Upper lobe of right lung (tissue), 1 donor: ENCODE results near the gene ZNF609. TPM values are rescaled to one million over a fixed set of nuclear protein-coding genes. Genes with fewer than 3 reads are reported as not detected.

ENCODE experiments used
- ATAC-seq: fragments of 200-7000 bp; cut with Tn5 transposase; one replicate; pipeline ENCODE4 v1.9.1; 2020; ENCODE audit warnings: mild to moderate bottlenecking, moderate library complexity
- DNase-seq: peaks from one replicate; pipeline ENCODE4 v3.0.0-alpha.2; 2020
- H3K27ac ChIP-seq: fragments of 200-600 bp; one replicate; pipeline ENCODE4 v1.8.0; 2022
- H3K27me3 ChIP-seq: fragments of 200-600 bp; one replicate; pipeline ENCODE4 v1.8.0; 2022; ENCODE audit warnings: mild to moderate bottlenecking
- H3K36me3 ChIP-seq: fragments of 200-600 bp; one replicate; pipeline ENCODE4 v1.8.0; 2022
- H3K4me1 ChIP-seq: fragments of 200-600 bp; one replicate; pipeline ENCODE4 v1.8.0; 2022
- H3K4me3 ChIP-seq: fragments of 200-600 bp; one replicate; pipeline ENCODE4 v1.8.0; 2022; ENCODE audit warnings: mild to moderate bottlenecking
- H3K9me3 ChIP-seq: fragments of 200-600 bp; one replicate; pipeline ENCODE4 v1.8.0; 2022
- intact Hi-C: fragments of 100-400 bp; cut with DNase I; formaldehyde crosslinking; loops from one replicate; pipeline ENCODE4 v1.11.0; 2022
- total RNA-seq: library from RNA; stranded (reverse); fragmentation: NEBNext Ultra II Directional; extraction: Animal tissue kit (Norgen Biotek cat#: 25700); gene quantifications from one replicate; pipeline ENCODE4 v1.2.1, GENCODE V29; 2021
- TF ChIP-seq, protein P1 (sequence below): fragments of 200-600 bp; IDR thresholded peaks from one replicate; pipeline ENCODE4 v1.8.0; 2022; ENCODE audit warnings: antibody characterized with exemption
- donor health status: DM: no; HTN: yes; CAD: no; lungs with severe emphysema.

The ZNF609 gene
- total RNA-seq, 1 donor from 2014 or later, result 45.4 TPM

DNA sequence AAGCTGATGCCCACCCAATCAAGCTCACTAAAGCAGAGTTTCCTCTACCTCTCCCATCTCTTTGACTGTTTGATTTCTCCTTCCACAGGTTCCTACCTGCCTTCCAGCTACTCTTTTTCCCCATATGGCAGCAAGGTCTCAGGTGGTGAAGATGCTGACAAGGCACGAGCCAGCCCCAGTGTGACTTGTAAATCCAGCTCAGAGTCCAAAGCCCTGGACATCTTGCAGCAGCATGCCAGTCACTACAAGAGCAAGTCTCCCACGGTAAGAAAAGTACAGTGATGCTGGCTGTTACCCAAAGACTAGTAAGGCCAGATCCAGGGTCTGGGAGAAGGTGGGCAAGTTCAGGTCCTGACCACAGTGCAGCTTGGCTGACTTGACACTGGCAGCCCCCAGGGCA, 219.7 kb downstream of the ZNF609 start:
- intact Hi-C loops, result loop anchor here (10.0 kb wide), 1 partner anchor 135 kb away; no protein-coding TSS in a partner anchor

GRCh38 chr15:64681424-64682024, 221.1 kb downstream of the ZNF609 start:
- intact Hi-C loops, result loop anchor here (10.0 kb wide), 1 partner anchor 133 kb away; no protein-coding TSS in a partner anchor
- DNase-seq (no peak), ATAC-seq (peak; percentile 91)
- TF ChIP-seq, protein P1, sequence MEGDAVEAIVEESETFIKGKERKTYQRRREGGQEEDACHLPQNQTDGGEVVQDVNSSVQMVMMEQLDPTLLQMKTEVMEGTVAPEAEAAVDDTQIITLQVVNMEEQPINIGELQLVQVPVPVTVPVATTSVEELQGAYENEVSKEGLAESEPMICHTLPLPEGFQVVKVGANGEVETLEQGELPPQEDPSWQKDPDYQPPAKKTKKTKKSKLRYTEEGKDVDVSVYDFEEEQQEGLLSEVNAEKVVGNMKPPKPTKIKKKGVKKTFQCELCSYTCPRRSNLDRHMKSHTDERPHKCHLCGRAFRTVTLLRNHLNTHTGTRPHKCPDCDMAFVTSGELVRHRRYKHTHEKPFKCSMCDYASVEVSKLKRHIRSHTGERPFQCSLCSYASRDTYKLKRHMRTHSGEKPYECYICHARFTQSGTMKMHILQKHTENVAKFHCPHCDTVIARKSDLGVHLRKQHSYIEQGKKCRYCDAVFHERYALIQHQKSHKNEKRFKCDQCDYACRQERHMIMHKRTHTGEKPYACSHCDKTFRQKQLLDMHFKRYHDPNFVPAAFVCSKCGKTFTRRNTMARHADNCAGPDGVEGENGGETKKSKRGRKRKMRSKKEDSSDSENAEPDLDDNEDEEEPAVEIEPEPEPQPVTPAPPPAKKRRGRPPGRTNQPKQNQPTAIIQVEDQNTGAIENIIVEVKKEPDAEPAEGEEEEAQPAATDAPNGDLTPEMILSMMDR, result peak; percentile 68
- Histone ChIP-seq H3K9me3 (no peaks in the 10 kb centered on the region), H3K4me3 (no peak overlapping the region), H3K27ac (no peak overlapping the region), H3K4me1 (no peaks in the 10 kb centered on the region), H3K36me3 (peaks cover 81% of the 10 kb centered on the region), H3K27me3 (no peaks in the 10 kb centered on the region)

More for the DNA sequence above, 219.7 kb downstream of the ZNF609 start:
- ATAC-seq (no peak), DNase-seq (no peak)
- TF ChIP-seq, protein P1, result no peak
- Histone ChIP-seq H3K4me3 (no peak overlapping the region), H3K9me3 (no peaks in the 10 kb centered on the region), H3K27me3 (no peaks in the 10 kb centered on the region), H3K36me3 (peaks cover 78% of the 10 kb centered on the region), H3K4me1 (no peaks in the 10 kb centered on the region), H3K27ac (no peak overlapping the region)

DNA sequence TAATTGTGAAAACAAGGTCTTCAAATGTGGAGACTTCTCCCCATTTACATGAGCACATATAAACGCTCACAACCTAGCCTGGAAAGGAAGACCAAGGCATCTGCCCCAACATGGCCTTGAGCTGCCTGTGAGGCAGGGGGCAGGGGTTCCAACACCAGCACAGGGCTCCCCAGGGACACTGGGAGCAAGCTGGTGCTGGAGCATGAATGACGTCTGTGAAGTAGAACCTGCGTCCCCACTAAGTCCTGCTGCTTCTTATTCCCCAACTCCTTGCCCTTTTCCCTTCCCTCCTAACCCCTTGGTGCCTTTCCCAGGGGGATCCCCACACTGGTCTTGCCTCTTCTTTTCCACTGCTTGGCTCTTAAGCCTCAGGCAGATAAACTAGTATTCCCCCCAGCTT, 221.9 kb downstream of the ZNF609 start:
- Histone ChIP-seq H3K27me3 (no peaks in the 10 kb centered on the region), H3K4me3 (no peak overlapping the region), H3K9me3 (no peaks in the 10 kb centered on the region), H3K27ac (no peak overlapping the region), H3K4me1 (no peaks in the 10 kb centered on the region), H3K36me3 (peaks cover 81% of the 10 kb centered on the region)
- no peak for ATAC-seq
- intact Hi-C loops, result loop anchor here (10.0 kb wide), 1 partner anchor 133 kb away; no protein-coding TSS in a partner anchor
- DNase-seq, result no peak
- TF ChIP-seq, protein P1, result no peak

DNA sequence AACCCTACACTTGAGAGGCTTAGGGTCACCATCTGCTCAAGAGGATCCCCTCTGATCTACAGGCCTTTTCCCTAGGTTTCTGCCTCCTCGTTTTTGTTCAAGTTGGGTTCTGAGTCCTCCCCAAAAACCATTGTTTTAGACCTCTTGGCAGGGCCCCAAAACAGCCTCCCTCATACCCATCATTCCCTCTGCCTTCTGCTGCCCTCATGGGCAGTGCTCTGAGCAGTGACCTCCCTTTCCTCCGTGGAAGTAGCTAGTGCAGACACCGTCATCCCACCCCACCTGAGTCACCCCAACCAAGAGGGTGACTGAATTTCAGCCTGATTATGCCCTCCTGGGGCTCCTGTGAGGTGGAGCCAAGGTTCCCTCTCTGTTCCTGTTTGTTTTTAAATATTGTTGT, 223.0 kb downstream of the ZNF609 start:
- H3K4me1 ChIP-seq, result no peaks in the 10 kb centered on the region
- H3K4me3 ChIP-seq, result no peak overlapping the region
- peaks cover 81% of the 10 kb centered on the region for H3K36me3 ChIP-seq
- ATAC-seq (no peak), DNase-seq (no peak)
- intact Hi-C loops, result loop anchor here (10.0 kb wide), 1 partner anchor 131 kb away; no protein-coding TSS in a partner anchor
- H3K27ac ChIP-seq, result no peak overlapping the region
- TF ChIP-seq, protein P1, result no peak
- no peaks in the 10 kb centered on the region for H3K27me3 ChIP-seq
- no peaks in the 10 kb centered on the region for H3K9me3 ChIP-seq

GRCh38 chr15:64685230-64685888, 225.0 kb downstream of the ZNF609 start:
- Histone ChIP-seq H3K36me3 (peaks cover 80% of the 10 kb centered on the region), H3K9me3 (no peaks in the 10 kb centered on the region), H3K27ac (no peak overlapping the region), H3K27me3 (no peaks in the 10 kb centered on the region), H3K4me3 (no peak overlapping the region), H3K4me1 (no peaks in the 10 kb centered on the region)
- ATAC-seq (no peak), DNase-seq (no peak)
- TF ChIP-seq, protein P1, result no peak
- intact Hi-C loops, result loop anchor here (5.0 to 10.0 kb wide), 2 partner anchors 42 to 129 kb away; no protein-coding TSS in a partner anchor
